Measurements from ENCODE around the gene OR56B1. TPM values are rescaled to one million over a fixed set of nuclear protein-coding genes. Genes with fewer than 3 reads are reported as not detected.

The OR56B1 gene
- total RNA-seq, 1 donor from 2014 or later = not detected

- H3K27me3 Mint-ChIP-seq (ENCODE audit: low read depth) = peaks cover 4% of the 10 kb centered on the region
- peaks cover 2% of the 10 kb centered on the region for H3K4me1 Mint-ChIP-seq (ENCODE audit: low read depth)
- H3K9me3 Mint-ChIP-seq = peaks cover 13% of the 10 kb centered on the region
- no peak overlapping the region for H3K27ac Mint-ChIP-seq
- H3K36me3 Mint-ChIP-seq (ENCODE audit: low read depth) = no peaks in the 10 kb centered on the region
- intact Hi-C loops (cut with micrococcal nuclease) = no loop called here
- DNase-seq (ENCODE audit: low spot score) = no peak
- H3K4me3 Mint-ChIP-seq (ENCODE audit: low read depth) = no peak overlapping the region
These were observed 2.2 kb downstream of the OR56B1 start for GRCh38 chr11:5738431-5738830.

DNA sequence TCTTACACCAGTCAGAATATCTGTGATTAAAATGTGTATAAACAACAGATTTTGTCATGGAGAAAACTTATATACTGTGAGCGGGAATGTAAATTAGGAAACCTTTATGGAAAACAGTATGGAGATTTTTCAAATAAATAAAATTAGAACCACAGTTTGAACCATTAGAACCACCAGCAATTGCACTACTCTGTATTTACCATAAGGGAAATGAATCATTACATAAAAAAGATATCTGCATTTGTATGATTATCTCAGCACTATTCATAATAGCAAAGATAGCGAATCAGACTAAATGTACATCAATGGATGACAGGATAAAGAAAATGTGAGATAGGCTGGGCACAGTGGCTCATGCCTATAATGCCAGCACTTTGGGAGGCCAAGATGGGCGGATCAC lies 10.4 kb downstream of the OR56B1 start:
- Mint-ChIP-seq H3K4me3 (ENCODE audit: low read depth) (no peak overlapping the region), H3K36me3 (ENCODE audit: low read depth) (no peaks in the 10 kb centered on the region), H3K27me3 (ENCODE audit: low read depth) (peaks cover 11% of the 10 kb centered on the region), H3K4me1 (ENCODE audit: low read depth) (no peaks in the 10 kb centered on the region), H3K27ac (no peak overlapping the region), H3K9me3 (peaks cover 5% of the 10 kb centered on the region)
- no peak for DNase-seq (ENCODE audit: low spot score)
- intact Hi-C loops (cut with micrococcal nuclease) = no loop called here

- H3K27me3 Mint-ChIP-seq (ENCODE audit: low read depth) = peaks cover 7% of the 10 kb centered on the region
These were observed 13.6 kb downstream of the OR56B1 start for GRCh38 chr11:5749836-5750235.

GRCh38 chr11:5753943-5754342 lies 17.7 kb downstream of the OR56B1 start, which contains the start of gene OR52N4:
Gene OR52N4 (plus strand): TSS chr11:5754243. CDS start chr11:5754741, 498 bp downstream.
- Mint-ChIP-seq H3K4me1 (ENCODE audit: low read depth) (no peaks in the 10 kb centered on the region), H3K9me3 (no peaks in the 10 kb centered on the region), H3K36me3 (ENCODE audit: low read depth) (no peaks in the 10 kb centered on the region), H3K27ac (no peak within 1 kb of the TSS), H3K4me3 (ENCODE audit: low read depth) (no peak within 1 kb of the TSS), H3K27me3 (ENCODE audit: low read depth) (peaks cover 2% of the 10 kb centered on the region)
- intact Hi-C loops (cut with micrococcal nuclease) = no loop called here
- no peak for DNase-seq (ENCODE audit: low spot score)

More at GRCh38 chr11:5749836-5750235, 13.6 kb downstream of the OR56B1 start:
- DNase-seq (ENCODE audit: low spot score) = no peak
- H3K27ac Mint-ChIP-seq = no peak overlapping the region
- no peaks in the 10 kb centered on the region for H3K9me3 Mint-ChIP-seq
- intact Hi-C loops (cut with micrococcal nuclease) = no loop called here
- no peak overlapping the region for H3K4me3 Mint-ChIP-seq (ENCODE audit: low read depth)
- no peaks in the 10 kb centered on the region for H3K36me3 Mint-ChIP-seq (ENCODE audit: low read depth)
- H3K4me1 Mint-ChIP-seq (ENCODE audit: low read depth) = no peaks in the 10 kb centered on the region

- Mint-ChIP-seq H3K4me3 (ENCODE audit: low read depth) (no peak overlapping the region), H3K4me1 (ENCODE audit: low read depth) (no peaks in the 10 kb centered on the region), H3K9me3 (no peaks in the 10 kb centered on the region), H3K36me3 (ENCODE audit: low read depth) (no peaks in the 10 kb centered on the region), H3K27me3 (ENCODE audit: low read depth) (no peaks in the 10 kb centered on the region), H3K27ac (no peak overlapping the region)
- no peak for DNase-seq (ENCODE audit: low spot score)
- intact Hi-C loops (cut with micrococcal nuclease) = no loop called here
These were observed 30.8 kb downstream of the OR56B1 start for GRCh38 chr11:5767056-5767455.

DNA sequence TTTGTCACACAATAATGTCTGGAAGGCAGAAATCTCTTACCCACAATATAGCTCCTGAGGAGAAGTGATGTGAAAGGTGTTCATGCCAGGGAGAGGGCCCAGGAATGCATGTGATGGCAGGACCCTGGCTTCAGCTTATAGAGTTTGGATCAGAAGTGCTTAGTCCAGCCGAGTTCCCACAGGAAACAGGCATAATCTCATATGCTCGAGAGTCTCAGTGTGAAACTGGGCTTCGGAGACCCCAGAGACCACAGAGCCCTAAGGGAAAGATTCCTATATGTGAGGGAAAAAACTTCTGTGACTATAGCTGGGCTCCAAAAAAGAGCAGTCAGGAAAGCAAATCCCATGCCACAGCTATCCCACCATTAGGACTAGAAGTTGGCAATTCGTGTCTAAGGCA lies 47.0 kb downstream of the OR56B1 start, which contains the start of gene OR52N5:
Gene OR52N5 (minus strand): TSS at position 101 of the 400 bp plus-strand sequence. CDS start 4,721 bp downstream, outside the sequence.
- Mint-ChIP-seq H3K36me3 (ENCODE audit: low read depth) (no peaks in the 10 kb centered on the region), H3K27me3 (ENCODE audit: low read depth) (peaks cover under 1% of the 10 kb centered on the region), H3K9me3 (no peaks in the 10 kb centered on the region), H3K4me1 (ENCODE audit: low read depth) (no peaks in the 10 kb centered on the region), H3K4me3 (ENCODE audit: low read depth) (no peak within 1 kb of the TSS), H3K27ac (no peak within 1 kb of the TSS)
- DNase-seq (ENCODE audit: low spot score) = no peak
- intact Hi-C loops (cut with micrococcal nuclease) = no loop called here

Other genes with a start within 250 kb of the OR56B1 start
- not detected in 2 replicates for gene OR52D1, start 247.8 kb upstream of the OR56B1 start, total RNA-seq
- not detected in 2 replicates for gene UBQLN3, start 226.5 kb upstream of the OR56B1 start, total RNA-seq
- gene UBQLNL, start 219.7 kb upstream of the OR56B1 start, total RNA-seq = 0.09 TPM in 1 of 2 replicates, not detected in the other
- 0.30 TPM in 1 of 2 replicates, not detected in the other for gene OR52H1, start 187.9 kb upstream of the OR56B1 start, total RNA-seq
- not detected in 2 replicates for gene OR52B6, start 155.6 kb upstream of the OR56B1 start, total RNA-seq
- gene TRIM6, start 139.8 kb upstream of the OR56B1 start, total RNA-seq = 0.87 and 1.8 TPM in 2 replicates
- gene TRIM34, start 111.4 kb upstream of the OR56B1 start, total RNA-seq = 6.7 and 7.8 TPM in 2 replicates
- gene TRIM5, start 51.4 kb upstream of the OR56B1 start, total RNA-seq = 12.4 and 14.1 TPM in 2 replicates
- 83.9 and 96.0 TPM in 2 replicates for gene TRIM22, start 46.7 kb upstream of the OR56B1 start, total RNA-seq
- not detected in 2 replicates for gene OR52N4, start 17.8 kb downstream of the OR56B1 start, total RNA-seq
- not detected in 2 replicates for gene OR52N5, start 46.9 kb downstream of the OR56B1 start, total RNA-seq
- gene OR52N1, start 54.8 kb downstream of the OR56B1 start, total RNA-seq = not detected in 2 replicates
- not detected in 2 replicates for gene OR52N2, start 72.5 kb downstream of the OR56B1 start, total RNA-seq
- gene OR52E6, start 105.4 kb downstream of the OR56B1 start, total RNA-seq = not detected in 2 replicates
- not detected in 2 replicates for gene OR52E8, start 121.2 kb downstream of the OR56B1 start, total RNA-seq
- gene OR52E4, start 144.2 kb downstream of the OR56B1 start, total RNA-seq = not detected in 2 replicates
- not detected in 2 replicates for gene OR52E5, start 156.8 kb downstream of the OR56B1 start, total RNA-seq
- gene OR56A3, start 205.8 kb downstream of the OR56B1 start, total RNA-seq = not detected in 2 replicates
- gene OR56A5, start 232.0 kb downstream of the OR56B1 start, total RNA-seq = not detected in 2 replicates